ENCODE measurements around the gene CYP4B1. TPM values are rescaled to one million over a fixed set of nuclear protein-coding genes. Genes with fewer than 3 reads are reported as not detected.
"Not testable (repeated sequence)": the region's sequence is repeated elsewhere in the genome, so short reads cannot be mapped to it uniquely, and the experiment has no call there.

Gene CYP4B1
- 13.5 TPM for total RNA-seq

DNA sequence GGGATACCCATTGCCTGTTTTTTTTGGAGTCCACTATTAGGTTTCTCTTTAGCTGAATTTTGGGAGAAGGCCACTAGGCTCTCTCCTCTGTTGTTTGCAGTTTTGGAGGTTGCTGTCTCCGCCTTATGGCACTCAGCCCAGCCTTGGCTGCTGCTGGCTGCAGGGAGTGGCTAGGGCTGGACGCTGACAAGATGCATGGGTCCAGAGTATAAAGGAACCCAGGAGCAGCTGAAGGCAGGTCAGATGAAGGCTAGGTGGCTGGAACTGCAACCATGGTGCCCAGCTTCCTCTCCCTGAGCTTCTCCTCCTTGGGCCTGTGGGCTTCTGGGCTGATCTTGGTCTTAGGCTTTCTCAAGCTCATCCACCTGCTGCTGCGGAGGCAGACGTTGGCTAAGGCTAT, at the start of gene CYP4B1:
Gene CYP4B1 (plus strand): TSS at position 237 of the 400 bp plus-strand sequence. CDS start 36 bp downstream, at position 273.
- ATAC-seq, result peak; percentile 81

DNA sequence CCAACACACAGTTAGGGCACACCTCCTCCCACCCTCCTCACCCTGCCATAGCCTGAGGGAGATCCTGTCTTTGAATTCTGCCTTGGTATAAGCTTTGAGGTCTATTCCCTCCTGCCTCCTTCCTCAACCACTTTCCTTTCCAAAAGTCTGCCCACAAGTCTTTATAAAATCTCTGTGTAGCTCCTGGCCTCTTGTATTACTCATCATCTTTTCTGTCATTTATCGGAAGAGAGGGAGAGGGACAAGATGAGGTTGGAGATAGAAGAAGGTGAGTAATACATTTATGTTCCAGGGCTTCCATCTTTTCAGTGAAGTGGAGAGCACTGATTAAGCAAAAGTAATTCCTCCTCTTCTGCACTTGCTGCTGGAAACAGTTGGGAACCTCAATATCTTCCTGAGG, 49.4 kb upstream of the CYP4B1 start:
- no peak for ATAC-seq

DNA sequence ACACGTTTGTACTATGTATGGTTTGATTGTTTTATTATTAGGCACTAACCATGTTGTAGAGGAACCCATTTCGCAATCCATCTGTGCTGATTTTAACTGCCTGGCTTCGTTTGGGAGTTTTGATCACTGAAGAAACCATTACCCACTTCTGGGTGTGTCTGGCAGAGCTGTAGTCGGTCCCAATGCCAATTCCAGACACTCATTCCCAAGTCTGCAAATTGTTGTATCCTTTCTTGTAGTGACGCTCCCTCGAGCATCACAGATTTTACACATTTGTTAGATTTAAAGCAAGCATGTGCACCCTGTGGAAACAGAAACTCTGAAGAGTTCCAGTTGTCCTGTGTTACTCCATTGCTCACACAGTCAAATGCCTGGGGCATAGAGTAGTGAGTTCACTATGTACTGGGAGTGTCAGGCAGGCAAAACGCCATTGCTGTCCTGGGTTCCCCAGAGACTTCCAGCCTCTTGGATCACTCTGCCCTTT, 48.9 kb upstream of the CYP4B1 start:
- peak; percentile 69 for ATAC-seq

DNA sequence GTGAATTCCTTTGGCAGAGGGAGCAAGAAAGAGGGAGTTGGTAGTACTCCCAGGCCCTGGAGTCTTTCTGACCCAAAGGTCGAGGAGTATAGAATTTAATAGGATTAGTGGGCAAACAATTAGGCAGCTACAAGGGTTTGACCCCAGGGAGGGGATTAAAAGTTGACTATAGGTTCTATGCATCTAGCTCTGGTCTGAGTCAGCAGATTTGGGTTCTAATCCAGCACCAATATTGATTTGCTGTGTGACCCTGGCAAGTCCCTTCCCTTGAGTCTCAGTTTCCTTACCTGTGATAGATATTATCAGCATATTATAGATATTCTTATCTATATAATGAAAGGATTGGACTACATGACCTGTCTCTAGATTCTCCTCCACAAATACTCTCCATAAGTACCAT, 44.9 kb upstream of the CYP4B1 start:
- ATAC-seq, result no peak

DNA sequence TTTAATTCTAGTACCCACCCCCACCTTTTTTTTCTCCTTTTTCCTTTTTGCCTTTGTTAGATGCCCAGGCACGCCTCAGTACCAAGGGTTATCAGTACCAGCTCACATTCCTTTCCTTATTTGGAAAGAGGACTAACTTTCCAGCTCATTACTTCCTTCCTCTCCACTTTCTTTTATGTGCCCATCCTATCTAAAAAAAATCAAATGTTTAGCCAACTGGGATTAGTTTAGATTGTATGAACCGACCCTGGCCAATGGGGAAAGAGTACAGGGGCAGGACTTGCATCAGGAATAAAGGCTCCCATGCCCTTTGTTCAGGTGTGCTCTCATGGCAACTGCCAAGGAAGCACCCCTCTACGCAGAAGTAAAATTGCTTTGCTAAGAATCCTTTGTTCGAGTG, 44.1 kb upstream of the CYP4B1 start:
- ATAC-seq, result not testable (repeated sequence)

DNA sequence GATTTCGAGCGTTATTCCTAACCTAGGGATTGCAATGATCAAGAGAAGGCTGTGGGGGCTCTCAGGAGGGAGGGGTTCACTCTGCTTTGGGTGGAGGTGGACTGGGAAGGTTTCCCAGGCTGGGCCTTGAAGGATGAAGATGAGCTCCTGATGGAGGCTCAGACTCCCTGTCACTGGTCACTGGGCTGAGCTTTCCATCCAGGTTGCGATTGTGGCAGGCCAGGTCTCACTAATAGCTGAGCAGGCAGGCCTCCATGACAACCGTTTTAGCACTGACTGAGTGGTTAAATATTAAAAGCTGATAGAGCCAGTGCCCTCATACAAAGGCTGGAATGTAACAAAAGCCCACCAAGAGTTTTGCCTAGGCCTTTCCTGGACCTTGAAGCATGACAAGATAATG, 43.7 kb upstream of the CYP4B1 start:
- ATAC-seq, result no peak

DNA sequence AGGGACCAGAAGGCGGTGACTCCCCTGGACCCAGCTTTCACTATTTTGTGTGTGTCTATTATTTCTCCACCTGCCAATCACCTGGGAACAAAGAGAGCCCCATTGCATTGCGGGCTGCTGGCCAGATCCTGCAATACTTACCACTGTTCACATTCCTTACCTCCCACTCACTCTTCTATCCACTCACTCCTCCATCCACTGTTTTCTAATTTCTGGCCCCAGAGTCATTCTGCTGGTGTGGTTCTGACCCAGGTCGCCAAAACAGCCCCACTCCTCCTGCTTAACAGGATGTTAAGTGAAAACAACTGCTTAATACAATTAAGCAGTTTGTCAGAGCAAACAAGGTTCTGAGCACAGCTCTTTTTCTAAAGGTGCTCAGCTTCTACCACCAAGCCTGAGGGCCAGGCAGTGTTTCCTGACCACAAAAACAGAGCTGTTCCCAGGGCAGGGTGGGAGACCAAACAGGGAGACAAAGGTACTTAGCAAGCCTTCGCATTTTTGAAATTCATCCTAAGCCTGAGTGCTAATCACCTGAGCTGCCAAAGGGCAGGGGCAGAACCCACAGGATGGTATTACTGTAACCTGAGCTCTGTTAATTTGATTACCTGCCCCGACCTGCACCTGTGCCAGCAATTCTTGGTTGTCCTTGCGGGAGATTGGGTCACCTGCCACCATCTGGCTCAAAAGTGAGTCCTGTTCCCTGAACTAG, 41.4 kb upstream of the CYP4B1 start:
- peak; percentile 81 for ATAC-seq

DNA sequence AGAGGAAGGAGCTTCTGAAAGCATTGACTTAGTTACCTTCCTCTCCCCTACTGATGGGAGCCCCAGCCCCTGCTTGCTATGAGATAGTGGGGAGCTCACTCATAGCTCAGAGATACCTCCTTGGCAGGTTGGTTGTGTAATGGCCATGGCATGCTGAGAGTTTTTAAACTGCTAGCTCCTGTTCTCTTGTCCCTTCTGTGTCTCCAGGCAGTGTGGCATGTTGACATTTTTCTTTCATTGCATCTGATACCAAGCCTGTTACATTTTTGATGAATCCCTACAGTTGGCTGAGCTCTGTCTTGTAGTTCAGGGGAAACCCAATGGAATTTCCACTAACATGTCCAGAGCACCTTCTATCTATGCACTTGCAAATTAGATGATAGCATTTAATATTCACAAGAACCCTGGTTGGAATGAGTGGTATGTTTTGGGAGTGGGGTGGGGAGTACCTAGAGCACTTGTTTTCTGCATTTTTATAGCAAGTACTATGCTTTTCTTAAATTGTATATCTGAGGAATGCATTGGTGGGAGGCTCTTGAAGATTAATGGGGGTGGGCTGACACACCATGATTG, 40.8 kb upstream of the CYP4B1 start:
- no peak for ATAC-seq

DNA sequence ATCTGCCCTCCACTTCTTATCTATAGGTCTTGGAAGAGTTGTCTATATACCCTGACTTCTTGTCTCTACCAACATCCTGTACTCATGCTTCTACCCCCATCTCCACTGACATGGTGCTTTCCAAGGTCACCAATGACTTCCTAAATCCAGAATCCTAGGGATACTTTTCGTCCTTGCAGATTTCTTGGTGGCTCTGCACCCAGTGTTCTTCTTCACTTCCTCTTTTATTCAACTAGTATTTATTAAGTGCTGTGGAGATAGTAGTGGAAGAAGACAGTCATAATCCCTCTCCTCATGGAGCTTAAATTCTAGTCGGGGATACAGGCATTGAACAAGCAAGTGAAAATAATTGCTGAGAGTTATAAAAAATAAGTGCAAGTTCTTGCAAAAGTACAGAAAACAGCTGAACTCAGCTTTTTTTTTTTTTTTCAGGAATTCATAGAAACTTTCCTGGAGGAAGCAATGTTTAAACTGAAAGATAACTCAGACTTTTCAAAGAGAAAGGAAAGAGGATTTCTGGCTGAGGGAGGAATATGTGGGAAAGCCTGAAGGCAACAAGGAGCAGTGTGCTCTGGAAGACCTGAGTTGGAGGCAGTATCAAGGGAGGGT, 38.2 kb upstream of the CYP4B1 start:
- no peak for ATAC-seq

DNA sequence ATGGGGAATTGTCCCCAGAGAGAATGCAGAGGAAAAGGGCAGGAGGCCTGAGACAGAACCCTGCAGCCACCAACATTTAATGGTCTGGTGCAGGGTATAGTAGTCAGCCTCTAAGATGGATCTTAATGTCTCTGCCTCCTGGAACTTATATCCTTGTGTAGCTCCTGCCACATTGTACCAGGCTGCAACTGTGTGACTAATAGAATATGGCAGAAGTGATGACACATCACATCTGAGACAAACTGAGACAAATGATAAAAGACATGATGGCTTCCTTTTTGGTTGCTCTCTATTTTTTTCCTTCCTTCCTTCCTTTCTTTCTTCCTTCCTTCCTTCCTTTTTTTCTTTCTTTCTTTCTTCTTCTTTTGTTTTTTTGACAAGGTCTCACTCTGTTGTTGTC, 37.1 kb upstream of the CYP4B1 start:
- peak; percentile 58 for ATAC-seq

DNA sequence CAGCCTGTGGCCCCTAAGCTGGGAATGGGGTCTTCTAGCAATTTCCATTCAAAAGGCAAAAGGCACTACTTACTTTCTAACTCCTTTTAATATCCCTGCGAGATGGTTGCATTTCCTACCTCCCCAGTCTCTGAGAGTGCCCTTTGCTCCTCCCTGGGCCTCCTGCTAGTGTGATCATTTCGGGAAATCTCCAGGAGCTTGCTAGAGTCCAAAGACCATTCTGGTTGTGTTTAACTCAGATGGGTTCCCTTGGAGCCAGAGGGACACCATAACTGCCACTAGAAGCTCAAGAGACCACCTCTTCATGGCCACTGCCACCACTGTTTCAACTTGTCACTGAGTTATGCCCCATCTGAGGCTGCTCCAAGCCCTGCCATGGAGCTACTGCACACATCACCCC, 34.4 kb upstream of the CYP4B1 start:
- ATAC-seq, result no peak

DNA sequence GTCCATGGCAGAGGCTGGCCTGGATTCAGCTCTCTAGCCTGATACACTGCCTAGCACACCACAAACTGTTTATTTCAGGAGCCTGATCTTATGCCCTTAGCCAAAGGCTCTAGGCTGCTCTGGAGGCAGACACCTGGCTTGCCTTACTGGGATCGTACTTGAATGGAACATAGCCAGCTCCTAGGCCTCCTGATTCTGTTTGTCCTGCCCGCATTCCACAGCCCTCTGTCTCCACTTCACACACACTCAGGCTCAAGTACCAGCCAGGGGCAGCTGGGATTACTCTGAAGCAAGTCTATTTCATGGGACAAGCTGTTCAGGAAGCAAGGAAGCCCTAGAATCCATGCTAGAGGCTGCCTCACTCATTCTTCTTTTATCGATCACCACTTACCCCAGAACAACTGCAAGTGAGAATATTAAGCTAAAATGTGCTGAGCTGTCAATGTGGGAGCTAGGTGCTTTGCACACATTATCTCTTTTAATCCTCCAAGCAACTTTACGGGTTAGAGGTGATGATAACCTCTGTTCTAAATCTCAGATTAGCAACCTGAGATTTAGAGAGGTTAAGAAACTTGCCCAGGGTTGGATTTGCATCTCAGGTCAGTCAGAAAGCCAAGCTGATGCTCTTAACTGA, 31.1 kb upstream of the CYP4B1 start:
- no peak for ATAC-seq

DNA sequence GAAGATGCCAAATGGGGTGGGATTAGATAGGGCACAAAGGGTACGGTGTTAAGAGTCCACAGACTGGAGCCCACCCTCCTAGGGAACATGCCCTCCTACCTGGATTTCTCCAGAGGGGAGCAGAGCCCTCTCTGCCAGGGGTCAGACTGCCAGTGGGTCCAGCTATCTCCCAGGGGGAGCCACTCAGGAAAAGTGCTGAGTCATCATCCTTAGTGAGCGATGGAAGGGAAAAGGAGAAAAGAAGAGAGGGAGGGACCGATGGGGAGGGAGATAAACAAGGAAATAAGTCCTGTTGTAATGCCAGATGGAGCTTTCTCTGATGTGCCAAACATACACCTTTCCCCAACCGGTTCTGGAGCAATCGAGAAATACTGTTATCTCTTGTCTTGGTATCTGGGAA, 30.4 kb upstream of the CYP4B1 start:
- ATAC-seq, result no peak

DNA sequence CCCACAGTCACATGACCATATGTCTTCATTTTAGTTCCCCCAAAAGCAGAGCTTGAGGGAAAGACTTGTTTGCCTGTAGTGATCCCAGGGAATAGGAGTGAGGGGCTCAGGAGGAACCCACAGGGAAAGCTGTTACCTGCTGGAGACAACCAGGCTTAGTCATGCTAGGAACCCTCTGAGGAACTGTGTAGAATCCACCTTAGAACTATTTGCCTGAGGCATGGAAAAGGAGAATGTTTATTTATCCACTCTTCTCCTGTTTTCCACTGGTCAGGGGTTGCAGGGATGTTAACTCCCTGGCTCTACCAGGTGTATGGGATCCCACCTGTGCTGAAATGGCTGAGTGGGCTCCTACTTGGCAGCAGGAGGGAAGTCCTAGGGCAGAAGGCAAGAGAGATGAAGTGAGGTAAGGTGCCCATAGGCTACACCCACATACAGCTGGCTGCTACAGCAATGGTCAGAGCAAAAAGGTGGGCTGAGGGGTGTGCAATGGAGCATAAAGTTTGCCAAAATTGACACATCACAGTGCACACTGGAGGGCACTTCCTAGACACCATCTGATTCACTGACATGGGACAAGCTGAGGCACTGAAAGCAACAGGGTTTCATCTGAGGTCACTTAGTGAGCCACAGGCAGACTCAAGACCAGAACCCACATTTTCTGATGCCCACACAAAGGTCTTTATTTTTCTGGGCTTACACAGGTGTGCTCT, 29.7 kb upstream of the CYP4B1 start:
- no peak for ATAC-seq

DNA sequence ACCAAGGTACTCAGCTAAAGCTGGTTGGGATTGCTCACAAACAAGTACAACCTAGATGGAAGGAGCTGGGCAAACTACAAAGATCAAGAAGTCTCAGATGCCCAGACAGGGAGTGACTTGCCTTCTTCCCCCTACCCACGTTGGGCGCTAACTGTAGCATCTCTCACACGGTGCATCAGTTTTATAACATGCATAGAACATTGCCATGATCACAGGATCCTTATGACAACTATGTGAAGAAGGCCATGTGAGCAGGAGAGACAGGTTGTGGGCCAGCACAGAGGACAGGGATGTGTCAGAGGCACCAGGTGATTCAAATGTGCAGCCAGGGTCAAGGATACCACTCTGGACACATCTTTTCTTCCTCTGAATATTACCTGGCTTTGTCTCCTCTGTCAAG, 28.3 kb upstream of the CYP4B1 start:
- no peak for ATAC-seq

DNA sequence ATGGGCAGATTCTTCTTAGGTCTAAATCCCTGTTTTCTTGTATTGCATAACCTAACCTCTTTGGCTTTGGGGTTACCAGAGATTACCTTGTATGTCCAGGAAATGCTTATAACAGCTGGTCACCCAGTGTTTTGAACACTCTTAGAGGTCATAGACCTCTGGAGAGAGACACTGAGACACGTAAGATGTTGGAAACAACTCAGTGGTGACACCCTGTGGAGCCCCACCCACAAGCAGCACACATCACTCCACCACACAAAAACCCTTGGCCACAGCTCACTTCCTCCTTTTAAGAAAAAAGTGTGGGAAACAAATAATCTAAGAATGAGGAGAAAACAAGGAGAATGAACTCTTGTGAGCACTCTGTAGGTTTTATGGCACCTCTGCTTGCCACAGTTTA, 26.3 kb upstream of the CYP4B1 start:
- peak; percentile 78 for ATAC-seq

DNA sequence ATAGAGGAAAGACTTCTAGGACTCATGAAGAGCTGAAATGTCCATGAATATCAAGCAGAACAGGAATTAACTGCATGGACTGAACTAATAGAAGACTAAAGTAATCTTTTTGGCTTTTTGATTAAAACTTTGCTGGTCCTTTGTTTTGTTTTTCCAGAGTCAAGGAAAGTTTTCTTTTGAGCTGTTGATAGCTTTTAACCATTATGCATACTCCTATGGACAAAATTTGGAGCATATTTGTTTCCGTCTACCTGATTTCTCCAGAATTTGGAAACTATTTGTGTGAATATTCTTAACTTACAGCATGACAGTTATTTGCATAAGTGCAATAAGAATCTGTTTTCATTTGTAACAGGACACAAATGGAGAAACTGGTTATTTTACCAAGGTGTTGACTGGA, 24.5 kb upstream of the CYP4B1 start:
- no peak for ATAC-seq

DNA sequence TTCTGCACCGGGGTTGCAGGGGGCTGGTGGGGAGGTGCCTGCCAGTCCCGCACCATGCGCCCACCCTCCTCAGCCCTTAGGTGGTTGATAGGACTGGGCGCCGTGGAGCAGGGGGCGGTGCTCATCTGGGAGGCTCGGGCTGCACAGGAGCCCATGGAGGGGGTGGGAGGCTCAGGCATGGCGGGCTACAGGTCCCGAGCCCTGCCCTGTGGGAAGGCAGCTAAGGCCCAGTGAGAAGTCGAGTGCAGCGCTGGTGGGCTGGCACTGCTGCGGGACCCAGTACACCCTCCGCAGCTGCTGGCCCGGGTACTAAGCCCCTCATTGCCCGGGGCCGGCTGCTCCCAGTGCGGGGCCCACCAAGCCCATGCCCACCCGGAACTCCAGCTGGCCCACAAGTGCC, 20.4 kb upstream of the CYP4B1 start:
- not testable (repeated sequence) for ATAC-seq

DNA sequence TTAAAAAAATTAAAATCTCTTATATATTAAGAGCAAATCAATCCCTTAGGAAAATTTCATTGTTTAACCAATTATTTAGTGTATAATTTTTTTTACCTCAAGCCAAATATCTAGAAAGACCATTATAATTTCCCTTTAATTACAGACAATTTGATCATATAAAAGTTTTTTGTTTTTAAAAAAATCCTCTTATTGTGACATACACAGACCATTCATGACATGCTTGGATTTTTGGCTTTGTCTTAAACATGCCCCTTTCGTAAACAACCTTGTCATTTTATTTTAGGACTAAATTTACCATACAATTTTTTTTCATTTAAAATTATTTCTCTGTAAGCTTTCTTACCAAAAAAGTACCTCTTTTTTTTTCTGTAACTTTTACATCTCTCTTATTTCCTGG, 14.2 kb upstream of the CYP4B1 start:
- no peak for ATAC-seq

DNA sequence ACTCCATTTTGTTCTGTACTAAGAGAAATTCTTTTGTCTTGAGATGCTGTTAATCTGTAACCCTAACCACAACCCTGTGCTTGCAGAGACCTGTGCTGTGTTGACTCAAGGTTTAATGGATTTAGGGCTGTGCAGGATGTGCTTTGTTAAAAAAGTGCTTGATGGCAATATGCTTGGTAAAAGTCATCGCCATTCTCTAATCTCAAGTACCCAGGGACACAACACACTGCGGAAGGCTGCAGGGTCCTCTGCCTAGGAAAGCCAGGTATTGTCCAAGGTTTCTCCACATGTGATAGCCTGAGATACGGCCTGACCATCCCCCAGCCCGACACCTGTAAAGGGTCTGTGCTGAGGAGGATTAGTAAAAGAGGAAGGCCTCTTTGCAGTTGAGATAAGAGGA, 10.2 kb upstream of the CYP4B1 start:
- ATAC-seq, result peak; percentile 54

DNA sequence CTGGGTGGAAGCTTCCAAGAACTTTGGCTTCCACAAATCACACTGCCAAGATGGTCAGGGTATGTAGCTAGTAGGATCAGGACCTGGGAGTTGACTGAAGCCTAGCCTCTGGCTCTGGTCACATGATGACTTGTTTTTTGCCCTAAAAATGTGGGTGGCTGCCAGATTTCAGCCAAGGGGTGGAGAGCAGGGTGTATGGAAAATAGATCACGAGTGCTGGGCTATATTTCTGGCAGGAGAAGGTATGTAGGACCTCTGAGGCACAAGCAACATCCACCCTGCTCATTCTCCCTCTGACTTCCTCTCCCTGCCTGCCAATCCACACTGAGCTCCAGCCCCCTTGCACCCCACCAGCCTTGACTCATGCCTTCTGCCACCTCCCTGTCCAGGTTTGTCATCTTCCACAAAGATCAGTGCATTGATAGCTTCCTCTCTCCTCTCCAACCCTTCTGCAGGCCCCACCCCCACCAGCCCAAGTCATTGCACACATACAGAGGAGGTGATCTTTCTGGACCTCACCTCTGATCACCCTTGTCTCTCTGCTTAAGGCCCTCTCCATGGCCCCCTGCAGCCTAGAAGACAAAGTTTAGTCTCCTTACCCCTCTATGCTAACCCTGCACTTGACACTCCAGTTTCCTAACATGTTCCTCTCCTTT, 8.3 kb upstream of the CYP4B1 start:
- ATAC-seq, result peak; percentile 35

DNA sequence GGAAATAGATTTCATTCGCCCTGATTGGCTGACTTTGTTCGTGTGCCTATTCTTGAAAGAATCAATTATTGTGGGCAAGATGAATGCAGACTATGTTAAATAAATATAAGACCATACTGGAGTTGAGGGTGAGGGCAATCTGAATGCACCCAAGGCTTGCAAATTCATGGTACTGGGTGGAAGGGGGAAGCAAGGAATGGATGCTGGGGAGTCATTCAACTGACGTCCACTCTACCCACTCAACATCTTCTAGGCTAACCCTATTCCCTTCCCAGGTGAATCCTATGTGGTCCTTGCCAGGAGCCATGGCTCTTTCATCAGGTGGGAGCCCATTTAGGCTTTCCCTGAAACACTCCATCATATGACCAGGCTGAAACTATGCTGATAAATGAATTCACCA, 5.7 kb upstream of the CYP4B1 start:
- ATAC-seq, result no peak

Data from esophagus mucosa (tissue), 1 donor.